HG03521 (cell line): ENCODE measurements around the gene PALLD.
"Not testable (repeated sequence)": the region's sequence is repeated elsewhere in the genome, so short reads cannot be mapped to it uniquely, and the experiment has no call there.

Experiments
- ATAC-seq: cut with Tn5 transposase; IDR thresholded peaks from one replicate; pipeline ENCODE4 v1.9.1; 2021; ENCODE audit warnings: mild to moderate bottlenecking, moderate library complexity; ENCODE audit not compliant: unreplicated experiment

The PALLD gene

DNA sequence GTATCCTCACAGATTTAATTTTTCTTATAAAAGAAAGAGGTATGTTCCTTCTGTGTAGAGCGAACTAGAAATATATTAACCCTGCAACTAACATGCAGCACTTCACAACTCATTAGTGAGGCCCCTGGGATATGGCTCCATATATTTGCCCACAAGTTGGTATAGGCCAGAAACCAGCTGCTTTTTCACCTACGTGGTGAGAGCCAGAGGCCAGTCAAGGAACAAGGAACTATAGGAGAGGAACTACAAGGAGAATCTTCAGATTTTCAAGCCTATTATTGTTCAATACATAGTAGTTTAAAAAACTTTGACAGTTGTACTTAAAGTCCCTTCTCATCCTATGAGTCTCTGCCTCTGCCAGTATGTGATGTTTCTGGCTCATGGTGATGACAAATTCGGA lies 307.3 kb downstream of the PALLD start:
- no peak for ATAC-seq

GRCh38 chr4:168805341-168805740 lies 308.5 kb downstream of the PALLD start:
- no peak for ATAC-seq

DNA sequence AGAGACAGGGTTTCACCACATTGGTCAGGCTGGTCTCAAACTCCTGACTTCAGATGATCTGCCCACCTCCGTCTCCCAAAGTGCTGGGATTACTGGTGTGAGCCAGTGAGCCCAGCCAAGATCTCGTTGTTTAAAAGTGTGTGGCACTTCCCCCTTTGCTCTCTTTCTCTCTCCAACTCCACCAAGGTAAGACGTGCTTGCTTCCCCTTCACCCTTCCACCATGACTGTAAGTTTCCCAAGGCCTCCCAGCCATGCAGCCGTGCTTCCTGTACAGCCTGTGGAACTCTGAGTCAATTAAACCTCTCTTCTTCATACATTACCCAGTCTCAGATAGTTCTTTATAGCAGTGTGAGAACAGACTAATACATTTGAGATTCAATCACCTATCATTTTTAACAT lies 309.4 kb downstream of the PALLD start:
- not testable (repeated sequence) for ATAC-seq

DNA sequence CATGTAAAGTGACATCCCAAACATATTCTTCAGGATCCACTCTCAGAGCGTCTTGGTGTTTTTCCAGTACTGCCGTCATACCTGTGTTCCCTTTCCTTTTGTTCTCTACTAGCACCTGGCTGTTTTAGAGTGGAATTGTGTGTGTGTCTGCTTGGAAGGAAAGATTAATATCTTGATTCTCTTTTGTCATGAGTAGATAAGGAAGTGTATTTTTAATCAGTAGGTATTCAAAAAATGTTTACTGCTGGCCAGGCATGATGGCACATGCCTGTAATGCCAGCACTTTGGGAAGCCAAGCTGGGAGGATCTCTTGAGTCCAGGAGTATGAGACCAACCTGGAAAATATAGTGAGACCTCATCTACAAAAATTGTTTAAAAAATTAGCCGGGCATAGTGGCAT lies 314.4 kb downstream of the PALLD start:
- ATAC-seq, result no peak

DNA sequence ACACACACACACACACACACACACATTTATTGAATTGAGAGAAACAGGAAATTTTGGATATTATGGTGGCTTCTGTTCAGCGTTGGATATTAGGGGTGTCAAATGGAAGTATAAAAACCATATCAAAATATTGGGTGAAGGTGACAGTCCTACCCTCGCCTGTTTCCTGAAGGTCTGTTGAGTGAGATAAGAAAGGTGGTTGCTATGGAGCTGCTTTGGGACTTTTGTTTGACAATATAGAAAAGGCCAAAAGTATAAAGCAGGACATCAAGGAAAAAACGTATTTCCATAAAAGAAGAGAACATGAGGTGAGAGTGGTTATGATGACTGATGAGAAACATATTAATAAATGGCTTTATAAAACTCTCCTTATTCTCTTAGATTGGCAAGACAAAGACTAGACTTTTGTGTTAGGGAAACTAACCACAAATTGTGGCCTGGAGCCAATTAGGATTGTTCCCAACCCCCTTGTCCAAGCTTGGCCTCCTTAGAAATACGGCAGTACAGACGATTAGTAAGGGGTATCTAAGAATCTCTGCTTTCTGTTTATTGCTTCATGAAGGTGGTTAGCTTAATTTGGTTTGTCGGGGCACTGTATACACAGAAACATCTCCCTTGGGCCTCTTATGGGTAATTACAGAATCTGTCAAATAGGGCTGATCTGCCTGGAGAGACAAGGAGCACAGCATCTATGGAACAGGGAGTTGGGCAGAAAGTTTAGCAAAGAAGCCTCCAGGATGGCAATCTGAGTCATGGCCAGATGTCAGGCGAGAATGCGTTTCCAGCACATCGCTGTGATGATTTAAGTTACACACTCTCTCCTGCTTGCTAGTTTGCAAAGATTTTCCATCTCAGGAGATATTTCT lies 315.2 kb downstream of the PALLD start:
- no peak for ATAC-seq

GRCh38 chr4:168812806-168813205 lies 316.0 kb downstream of the PALLD start:
- no peak for ATAC-seq

GRCh38 chr4:168813890-168814289 lies 317.0 kb downstream of the PALLD start:
- no peak for ATAC-seq

DNA sequence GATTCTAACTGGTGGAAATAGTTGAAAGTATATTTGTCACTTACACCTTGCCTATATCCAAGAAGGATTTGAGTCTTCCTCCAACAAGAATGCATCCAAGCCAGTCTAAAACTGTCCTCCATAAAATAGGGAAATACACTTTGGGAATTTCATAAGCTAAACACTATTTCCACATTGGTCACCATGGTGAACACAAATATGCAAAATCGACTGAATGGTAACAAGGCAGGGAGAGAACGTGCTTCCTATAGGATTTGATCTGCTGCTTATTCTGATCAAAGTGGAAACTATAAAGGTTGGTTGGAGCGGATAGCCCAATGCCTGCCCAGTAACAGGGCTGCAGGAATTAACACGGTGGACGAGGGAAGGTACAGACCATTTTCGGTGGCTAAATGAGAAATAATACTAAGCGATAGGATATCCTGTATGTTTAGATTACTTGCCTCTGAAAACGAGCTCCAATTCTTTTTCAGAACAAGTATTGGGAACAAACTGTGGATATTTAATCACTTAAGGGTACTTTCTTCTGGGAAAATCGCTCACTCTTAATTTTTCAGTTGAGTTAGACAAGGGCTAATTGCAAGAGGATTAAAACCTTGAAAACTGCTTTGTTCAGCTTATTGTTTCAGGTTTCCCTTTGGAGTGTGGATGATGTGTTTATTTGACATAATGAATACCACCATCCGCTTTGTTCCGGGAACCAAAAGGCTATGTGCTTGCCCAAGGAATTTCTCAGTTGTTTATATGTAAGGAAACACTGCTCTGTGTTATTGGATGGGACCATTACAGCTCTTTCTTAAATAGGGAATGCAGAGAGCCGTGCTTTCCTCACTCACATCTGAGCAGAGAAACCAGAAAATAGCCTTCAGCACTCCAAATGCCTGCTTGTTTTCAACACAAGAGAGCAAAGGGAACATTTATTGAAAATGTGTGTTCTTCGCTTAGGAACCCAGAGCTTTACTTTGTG lies 318.8 kb downstream of the PALLD start:
- no peak for ATAC-seq

- ATAC-seq, result no peak
Measured at GRCh38 chr4:168817370-168817769, 320.5 kb downstream of the PALLD start.

DNA sequence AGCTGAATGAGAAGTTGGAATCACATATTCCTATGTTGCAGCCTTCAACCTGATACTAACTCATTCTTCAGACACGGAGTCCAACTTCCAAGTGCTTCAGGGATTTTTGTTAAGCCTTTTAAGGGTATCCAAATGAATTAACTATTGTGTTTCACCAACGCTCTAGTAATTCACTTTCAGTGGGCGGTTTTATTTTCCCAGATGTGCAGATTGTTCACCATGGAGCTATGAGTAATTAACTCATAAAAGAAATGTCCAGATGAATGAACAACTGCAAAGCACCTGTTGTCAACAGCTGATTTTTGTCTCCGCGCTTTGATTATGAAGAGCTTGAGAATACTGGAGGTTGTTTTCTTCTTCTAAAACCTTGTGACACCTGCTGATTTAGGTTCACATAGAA lies 325.6 kb downstream of the PALLD start:
- ATAC-seq, result no peak

- ATAC-seq, result no peak
Measured at GRCh38 chr4:168825975-168826374, 329.1 kb downstream of the PALLD start.

- ATAC-seq, result no peak
Measured at GRCh38 chr4:168826620-168827019, 329.8 kb downstream of the PALLD start.

- ATAC-seq, result no peak
Measured at GRCh38 chr4:168830777-168831512, 334.1 kb downstream of the PALLD start.

DNA sequence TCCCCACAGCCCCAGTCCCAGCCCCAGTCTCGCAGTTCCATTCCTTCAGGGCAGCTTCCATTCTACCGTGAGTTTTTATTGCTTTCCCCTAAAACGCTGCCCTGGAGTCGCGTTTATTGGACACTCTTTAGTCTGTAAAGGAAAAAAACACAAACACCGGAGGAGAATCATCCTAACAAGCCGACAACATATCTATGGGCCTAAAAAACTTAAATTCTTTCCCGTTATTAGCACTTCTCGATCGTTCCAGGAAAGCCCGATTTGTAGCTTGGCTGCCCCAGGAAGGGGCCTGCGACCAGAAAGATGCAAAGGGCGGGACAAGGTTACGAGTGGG lies 334.7 kb downstream of the PALLD start:
- no peak for ATAC-seq

GRCh38 chr4:168831919-168832762 lies 335.3 kb downstream of the PALLD start:
- ATAC-seq, result peak; percentile 91

- no peak for ATAC-seq
Measured at GRCh38 chr4:168832763-168833575, 336.1 kb downstream of the PALLD start.

DNA sequence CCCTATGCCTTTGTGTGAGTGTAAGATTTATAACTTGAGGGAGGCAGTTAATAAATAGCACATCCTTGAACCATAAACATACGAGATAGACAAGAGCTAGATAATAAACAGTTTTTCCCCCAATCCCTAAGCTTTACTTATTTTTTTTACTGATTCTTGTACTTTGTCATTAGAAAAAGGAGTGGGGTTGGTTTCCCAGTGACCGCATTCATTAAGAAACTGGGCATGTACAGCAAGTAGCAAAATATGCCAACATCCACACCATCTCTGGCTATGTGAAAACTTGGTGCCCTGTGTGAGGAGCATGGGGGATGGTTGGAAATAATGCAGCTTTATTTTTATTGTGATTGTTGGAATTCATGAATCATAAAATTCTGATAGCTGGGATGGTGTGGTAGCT lies 337.0 kb downstream of the PALLD start:
- no peak for ATAC-seq

- ATAC-seq, result no peak
Measured at GRCh38 chr4:168835880-168836454, 339.1 kb downstream of the PALLD start.

- no peak for ATAC-seq
Measured at GRCh38 chr4:168836490-168836889, 339.6 kb downstream of the PALLD start.
